Neural cell (in vitro differentiated cells): Measurements from ENCODE around the gene EHMT1. TPM values are rescaled to one million over a fixed set of nuclear protein-coding genes. Genes with fewer than 3 reads are reported as not detected.

Source experiments
- H2AFZ ChIP-seq: fragments of 200-600, 300-800 bp; sonication (generic), shearing (Covaris generic); 2 replicates; pipeline ENCODE4 v1.6.0; 2014; ENCODE audit warnings: low read depth, mild to moderate bottlenecking, antibody characterized with exemption, low read length, moderate library complexity
- H3F3A ChIP-seq: fragments of 200-600 bp; shearing (Covaris generic); 2 replicates; pipeline ENCODE4 v1.6.1; 2016; ENCODE audit warnings: mild to moderate bottlenecking, moderate library complexity, mixed read lengths, antibody characterized with exemption, low read length; ENCODE audit not compliant: insufficient read depth, poor library complexity, severe bottlenecking
- H3K27ac ChIP-seq: fragments of 200-600, 300-800 bp; sonication (generic), shearing (Covaris generic); 2 replicates; pipeline ENCODE4 v1.5.1; 2014; ENCODE audit warnings: mild to moderate bottlenecking, low read length, moderate library complexity
- H3K27me3 ChIP-seq: fragments of 300-800, 200-600 bp; sonication (generic), shearing (Covaris generic); 2 replicates; pipeline ENCODE4 v1.6.0; 2014; ENCODE audit warnings: mild to moderate bottlenecking, low read depth, low read length, moderate library complexity; ENCODE audit not compliant: insufficient read depth
- H3K36me3 ChIP-seq: fragments of 300-800, 200-600 bp; sonication (generic), shearing (Covaris generic); 2 replicates; pipeline ENCODE4 v1.5.1; 2014; ENCODE audit warnings: mild to moderate bottlenecking, antibody characterized with exemption, low read length, moderate library complexity; ENCODE audit not compliant: insufficient read depth
- H3K4me2 ChIP-seq: fragments of 300-800, 200-600 bp; sonication (generic), shearing (Covaris generic); 2 replicates; pipeline ENCODE4 v1.6.0; 2014; ENCODE audit warnings: mild to moderate bottlenecking, low read length
- H3K4me3 ChIP-seq: fragments of 300-800, 200-600 bp; sonication (generic), shearing (Covaris generic); 2 replicates; pipeline ENCODE4 v1.5.1; 2014; ENCODE audit warnings: mild to moderate bottlenecking, low read length, moderate library complexity
- H3K79me2 ChIP-seq: fragments of 200-600 bp; shearing (Covaris generic); replicated peaks from 2 replicates; pipeline ENCODE4 v1.6.0; 2014; ENCODE audit warnings: mild to moderate bottlenecking, low read length, moderate library complexity; ENCODE audit not compliant: insufficient read depth
- H3K9ac ChIP-seq: fragments of 300-800, 200-600 bp; sonication (generic), shearing (Covaris generic); 2 replicates; pipeline ENCODE4 v1.6.1; 2016; ENCODE audit warnings: mild to moderate bottlenecking, low read length, mixed read lengths
- H3K9me2 ChIP-seq: fragments of 200-600 bp; shearing (Covaris generic); 2 replicates; pipeline ENCODE4 v1.6.1; 2016; ENCODE audit warnings: mild to moderate bottlenecking, low read length, mixed read lengths; ENCODE audit not compliant: insufficient read depth
- H3K9me3 ChIP-seq: fragments of 200-600, 300-800 bp; sonication (generic), shearing (Covaris generic); 2 replicates; pipeline ENCODE4 v1.6.1; 2016; ENCODE audit warnings: mild to moderate bottlenecking, mixed run types, low read length, moderate library complexity, mixed read lengths
- H4K20me1 ChIP-seq: fragments of 200-600 bp; shearing (Covaris generic); 2 replicates; pipeline ENCODE4 v1.6.1; 2016; ENCODE audit warnings: mild to moderate bottlenecking, mixed run types; ENCODE audit not compliant: insufficient read depth
- EP300 ChIP-seq: fragments of 450-650 bp; conservative IDR thresholded peaks from 2 replicates; pipeline ENCODE4 v1.6.1; 2014; ENCODE audit warnings: antibody characterized with exemption, mild to moderate bottlenecking, moderate library complexity; ENCODE audit not compliant: poor library complexity, severe bottlenecking
- EZH2 ChIP-seq: fragments of 200-600, 300-800 bp; shearing (Covaris generic), sonication (generic); IDR thresholded peaks from 2 replicates; pipeline ENCODE4 v1.6.1; 2014; ENCODE audit warnings: antibody characterized with exemption, low read length, borderline replicate concordance, mild to moderate bottlenecking; ENCODE audit not compliant: insufficient read depth, poor library complexity, severe bottlenecking
- MXI1 ChIP-seq: fragments of 450-650 bp; conservative IDR thresholded peaks from 2 replicates; pipeline ENCODE4 v1.6.1; 2014; ENCODE audit warnings: antibody characterized with exemption, mild to moderate bottlenecking; ENCODE audit not compliant: poor library complexity, severe bottlenecking
- POLR2AphosphoS5 ChIP-seq: IDR thresholded peaks from 2 replicates; pipeline ENCODE4 v1.6.1; 2012
- RAD21 ChIP-seq: fragments of 450-650 bp; conservative IDR thresholded peaks from 2 replicates; pipeline ENCODE4 v1.6.1; 2014; ENCODE audit warnings: antibody characterized with exemption, mild to moderate bottlenecking, moderate library complexity
- REST ChIP-seq: IDR thresholded peaks from 2 replicates; pipeline ENCODE4 v1.6.1; 2012; ENCODE audit warnings: borderline replicate concordance
- SMC3 ChIP-seq: fragments of 450-650 bp; conservative IDR thresholded peaks from 2 replicates; pipeline ENCODE4 v1.6.1; 2014; ENCODE audit warnings: antibody characterized with exemption, mild to moderate bottlenecking, moderate library complexity; ENCODE audit not compliant: poor library complexity
- TAF1 ChIP-seq: IDR thresholded peaks from 2 replicates; pipeline ENCODE4 v1.6.1; 2012; ENCODE audit warnings: low read depth
- polyA plus RNA-seq: library from polyadenylated mRNA; depleted of rRNA; stranded (reverse); fragments of >200 nt; gene quantifications from 2 replicates; pipeline ENCODE4 v1.2.3, GENCODE V29; 2014
- TF ChIP-seq, protein P1 (sequence below): fragments of 450-650 bp; IDR thresholded peaks from 2 replicates; pipeline ENCODE4 v1.5.1; 2014; ENCODE audit warnings: antibody characterized with exemption, mild to moderate bottlenecking, moderate library complexity; ENCODE audit not compliant: poor library complexity, severe bottlenecking

The EHMT1 gene
- polyA plus RNA-seq, 1 donor from 2014 or later = 53.0 TPM

- no peak overlapping the region for H2AFZ ChIP-seq
- no peaks in the 10 kb centered on the region for H3K36me3 ChIP-seq
- H4K20me1 ChIP-seq = no peaks in the 10 kb centered on the region
- no peaks in the 10 kb centered on the region for H3F3A ChIP-seq
- peaks cover 3% of the 10 kb centered on the region for H3K79me2 ChIP-seq
- no peaks in the 10 kb centered on the region for H3K27me3 ChIP-seq
- TF ChIP-seq TAF1 = no peak
- no peak for TF ChIP-seq EZH2
- TF ChIP-seq REST = no peak
- TF ChIP-seq MXI1 = no peak
- no peak for TF ChIP-seq POLR2AphosphoS5
- no peak for TF ChIP-seq SMC3
- TF ChIP-seq, protein P1, sequence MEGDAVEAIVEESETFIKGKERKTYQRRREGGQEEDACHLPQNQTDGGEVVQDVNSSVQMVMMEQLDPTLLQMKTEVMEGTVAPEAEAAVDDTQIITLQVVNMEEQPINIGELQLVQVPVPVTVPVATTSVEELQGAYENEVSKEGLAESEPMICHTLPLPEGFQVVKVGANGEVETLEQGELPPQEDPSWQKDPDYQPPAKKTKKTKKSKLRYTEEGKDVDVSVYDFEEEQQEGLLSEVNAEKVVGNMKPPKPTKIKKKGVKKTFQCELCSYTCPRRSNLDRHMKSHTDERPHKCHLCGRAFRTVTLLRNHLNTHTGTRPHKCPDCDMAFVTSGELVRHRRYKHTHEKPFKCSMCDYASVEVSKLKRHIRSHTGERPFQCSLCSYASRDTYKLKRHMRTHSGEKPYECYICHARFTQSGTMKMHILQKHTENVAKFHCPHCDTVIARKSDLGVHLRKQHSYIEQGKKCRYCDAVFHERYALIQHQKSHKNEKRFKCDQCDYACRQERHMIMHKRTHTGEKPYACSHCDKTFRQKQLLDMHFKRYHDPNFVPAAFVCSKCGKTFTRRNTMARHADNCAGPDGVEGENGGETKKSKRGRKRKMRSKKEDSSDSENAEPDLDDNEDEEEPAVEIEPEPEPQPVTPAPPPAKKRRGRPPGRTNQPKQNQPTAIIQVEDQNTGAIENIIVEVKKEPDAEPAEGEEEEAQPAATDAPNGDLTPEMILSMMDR = no peak
- TF ChIP-seq RAD21 = no peak
- TF ChIP-seq EP300 = no peak
- H3K9me2 ChIP-seq = no peaks in the 10 kb centered on the region
- H3K9me3 ChIP-seq = no peaks in the 10 kb centered on the region
- H3K4me3 ChIP-seq = no peak overlapping the region
- H3K4me2 ChIP-seq = no peak overlapping the region
- H3K9ac ChIP-seq = no peak overlapping the region
- H3K27ac ChIP-seq = no peak overlapping the region
Measured at GRCh38 chr9:137745541-137745991, 126.8 kb downstream of the EHMT1 start.

DNA sequence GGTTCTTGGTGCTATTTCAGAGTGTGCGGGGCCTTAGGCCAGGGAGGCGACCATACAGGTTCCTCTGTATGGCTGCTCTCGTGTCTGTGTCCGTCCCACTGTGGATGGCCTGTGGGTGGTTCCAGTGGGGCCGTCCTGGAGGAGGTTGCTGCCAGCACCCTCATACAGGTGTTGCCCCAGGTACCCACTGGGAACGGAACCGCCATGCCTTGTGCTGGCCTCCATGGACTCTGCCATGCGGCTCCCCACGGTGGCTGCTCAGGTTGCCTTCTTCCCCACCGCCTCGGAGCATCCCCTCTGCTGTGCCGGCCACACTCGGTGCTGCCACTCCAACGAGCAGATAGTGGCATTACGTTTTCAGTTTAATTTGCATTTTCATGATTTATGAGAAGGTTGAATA lies 129.5 kb downstream of the EHMT1 start:
- Histone ChIP-seq H3K27me3 (no peaks in the 10 kb centered on the region), H4K20me1 (no peaks in the 10 kb centered on the region), H3K4me2 (no peak overlapping the region), H3K9me3 (no peaks in the 10 kb centered on the region), H3K4me3 (no peak overlapping the region), H3F3A (no peaks in the 10 kb centered on the region), H3K9ac (no peak overlapping the region), H3K9me2 (no peaks in the 10 kb centered on the region), H3K27ac (no peak overlapping the region), H2AFZ (no peak overlapping the region), H3K36me3 (no peaks in the 10 kb centered on the region), H3K79me2 (peaks cover 3% of the 10 kb centered on the region)
- TF ChIP-seq EP300 (no peak), EZH2 (no peak), POLR2AphosphoS5 (no peak), SMC3 (no peak), REST (no peak), RAD21 (no peak), TAF1 (no peak), MXI1 (no peak)
- TF ChIP-seq, protein P1 = no peak
